Epithelial cell of proximal tubule (primary cell): Measurements from ENCODE around the gene MCTP1. TPM values are rescaled to one million over a fixed set of nuclear protein-coding genes. Genes with fewer than 3 reads are reported as not detected.

ENCODE experiments used
- DNase-seq: peaks from one replicate; pipeline ENCODE4 v3.0.0-alpha.2; 2011; ENCODE audit warnings: low read depth
- H3K4me3 ChIP-seq: 2 replicates; pipeline ENCODE4 v1.5.1; 2011; ENCODE audit warnings: low read depth, mild to moderate bottlenecking, low read length
- CTCF ChIP-seq: conservative IDR thresholded peaks from 2 replicates; pipeline ENCODE4 v1.5.1; 2012; ENCODE audit warnings: low read depth, mild to moderate bottlenecking, low read length
- total RNA-seq: library from RNA; depleted of rRNA; stranded (reverse); fragments of >200 nt; gene quantifications from 2 replicates; pipeline ENCODE4 v1.2.3, GENCODE V29; 2015

MCTP1 gene
- total RNA-seq = 9.7 and 18.0 TPM in 2 replicates

- no peak for TF ChIP-seq CTCF
- DNase-seq = no peak
- peak within 1 kb of the TSS; percentile 56 for H3K4me3 ChIP-seq
Observed at GRCh38 chr5:95284572-95285408, at the start of gene MCTP1. MCTP1 (minus strand) TSS chr5:95285094.

- DNase-seq = no peak
- H3K4me3 ChIP-seq = no peak overlapping the region
- no peak for TF ChIP-seq CTCF
Observed at GRCh38 chr5:95332158-95332557, 47.3 kb upstream of the MCTP1 start.

- no peak overlapping the region for H3K4me3 ChIP-seq
- no peak for TF ChIP-seq CTCF
- no peak for DNase-seq
Observed at GRCh38 chr5:95331358-95331757, 46.5 kb upstream of the MCTP1 start.

GRCh38 chr5:95327211-95327610 is 42.3 kb upstream of the MCTP1 start:
- no peak overlapping the region for H3K4me3 ChIP-seq
- no peak for TF ChIP-seq CTCF
- no peak for DNase-seq

GRCh38 chr5:95317687-95318086 is 32.8 kb upstream of the MCTP1 start:
- DNase-seq = no peak
- no peak overlapping the region for H3K4me3 ChIP-seq
- no peak for TF ChIP-seq CTCF

GRCh38 chr5:95317085-95317484 is 32.2 kb upstream of the MCTP1 start:
- peak; percentile 38 for TF ChIP-seq CTCF
- DNase-seq = no peak
- H3K4me3 ChIP-seq = no peak overlapping the region

- TF ChIP-seq CTCF = no peak
- no peak for DNase-seq
Observed at GRCh38 chr5:95304711-95305110, 19.8 kb upstream of the MCTP1 start.

More at GRCh38 chr5:95304711-95305110, 19.8 kb upstream of the MCTP1 start:
- H3K4me3 ChIP-seq = no peak overlapping the region
